GM21717 (cell line): ENCODE data around the gene NLGN1.
"Not testable (repeated sequence)": the region's sequence is repeated elsewhere in the genome, so short reads cannot be mapped to it uniquely, and the experiment has no call there.

ENCODE experiments used
- ATAC-seq: cut with Tn5 transposase; IDR thresholded peaks from one replicate; pipeline ENCODE4 v1.9.1; 2021; ENCODE audit warnings: mild to moderate bottlenecking, moderate library complexity; ENCODE audit not compliant: unreplicated experiment

NLGN1 gene

DNA sequence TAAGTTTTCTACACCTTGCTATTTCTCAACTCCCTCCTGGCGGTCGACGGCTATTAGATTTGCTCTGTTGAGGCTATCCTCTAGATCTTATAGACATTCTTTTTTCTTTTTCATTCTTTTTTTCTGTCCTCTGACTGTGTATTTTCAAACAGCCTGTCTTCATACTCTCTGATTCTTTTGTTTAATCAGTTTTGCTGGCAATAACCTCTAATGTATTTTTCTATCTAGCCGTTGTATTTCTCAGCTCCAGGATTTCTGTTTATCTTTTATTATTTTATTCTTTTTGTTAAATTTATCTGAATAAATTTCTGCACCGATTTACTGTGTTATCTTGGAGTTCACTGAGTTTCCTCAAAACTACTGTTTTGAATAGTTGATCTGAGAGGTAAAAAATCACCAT is 31.5 kb downstream of the NLGN1 start:
- ATAC-seq, result no peak

DNA sequence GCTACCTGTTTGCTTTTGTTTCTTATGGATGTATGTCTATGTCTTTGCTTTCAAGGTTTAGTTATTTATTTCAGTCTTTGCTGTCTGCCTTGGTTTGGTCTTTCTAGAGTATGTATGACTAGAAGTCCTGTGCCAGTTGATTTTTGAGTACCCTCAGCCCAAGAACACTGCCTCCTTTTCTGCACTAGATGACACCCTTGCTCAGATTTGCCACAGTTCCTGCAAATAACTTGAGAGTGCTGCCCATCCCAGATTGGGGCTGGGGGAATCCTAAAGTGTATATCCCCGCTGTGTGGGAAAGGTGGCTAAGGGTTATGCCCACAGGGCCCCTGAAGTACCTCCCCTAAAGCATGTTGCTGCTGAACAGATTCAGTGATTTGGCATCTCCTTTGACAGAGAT is 32.0 kb downstream of the NLGN1 start:
- no peak for ATAC-seq

DNA sequence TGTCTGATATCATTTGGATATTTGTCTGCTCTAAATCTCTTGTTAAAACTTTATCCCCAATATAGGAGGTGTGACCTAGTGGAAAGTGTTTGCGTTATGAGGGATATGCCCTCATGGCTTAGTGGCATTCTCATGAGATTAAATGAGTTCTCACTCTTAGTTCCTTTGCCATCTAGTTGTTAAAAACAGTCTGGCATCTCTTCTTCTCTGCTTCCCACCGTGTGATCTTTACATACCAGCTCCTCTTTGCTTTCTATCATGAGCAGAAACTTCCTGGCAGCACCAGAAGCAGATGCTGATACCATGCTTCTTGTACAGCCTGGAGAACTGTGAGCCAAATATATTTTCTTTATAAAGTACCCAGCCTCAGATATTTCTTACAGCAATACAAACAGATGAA is 33.0 kb downstream of the NLGN1 start:
- ATAC-seq, result no peak

DNA sequence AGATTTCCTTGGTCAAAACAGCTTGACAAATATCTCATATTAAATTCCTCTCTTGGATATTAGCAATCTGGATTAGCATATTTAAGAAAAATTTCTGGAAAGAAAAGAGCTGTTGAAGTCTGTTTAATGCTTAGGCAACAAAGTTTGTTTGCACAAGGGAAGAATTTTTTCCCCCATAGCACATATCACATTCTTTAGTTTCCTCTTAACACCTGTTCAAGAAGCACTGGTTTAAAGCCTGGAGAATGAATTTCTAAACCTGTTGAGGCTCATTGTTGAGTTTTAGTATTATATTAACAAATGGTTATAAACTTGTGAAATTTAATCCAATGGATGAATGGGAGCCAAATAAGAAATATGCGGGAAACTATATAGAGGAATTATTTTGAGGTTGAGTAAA is 41.5 kb downstream of the NLGN1 start:
- ATAC-seq, result no peak

DNA sequence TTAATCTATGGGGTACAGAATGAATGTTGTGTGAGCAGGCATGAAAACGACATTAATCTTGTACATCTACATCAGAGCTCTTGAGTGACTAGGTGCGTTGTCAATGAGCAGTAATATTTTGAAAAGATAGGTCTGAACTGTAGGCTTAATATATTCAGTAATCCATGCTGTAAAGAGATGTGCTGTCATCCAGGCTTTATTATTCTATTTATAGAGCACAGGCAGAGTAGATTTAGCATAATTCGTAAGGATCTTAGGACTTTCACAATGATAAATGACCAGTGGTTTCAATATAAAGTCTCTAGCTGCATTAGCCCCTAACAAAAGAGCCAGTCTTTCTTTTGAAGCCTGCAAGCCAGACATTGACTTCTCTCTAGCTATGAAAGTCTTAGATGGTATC is 43.0 kb downstream of the NLGN1 start:
- ATAC-seq, result no peak

DNA sequence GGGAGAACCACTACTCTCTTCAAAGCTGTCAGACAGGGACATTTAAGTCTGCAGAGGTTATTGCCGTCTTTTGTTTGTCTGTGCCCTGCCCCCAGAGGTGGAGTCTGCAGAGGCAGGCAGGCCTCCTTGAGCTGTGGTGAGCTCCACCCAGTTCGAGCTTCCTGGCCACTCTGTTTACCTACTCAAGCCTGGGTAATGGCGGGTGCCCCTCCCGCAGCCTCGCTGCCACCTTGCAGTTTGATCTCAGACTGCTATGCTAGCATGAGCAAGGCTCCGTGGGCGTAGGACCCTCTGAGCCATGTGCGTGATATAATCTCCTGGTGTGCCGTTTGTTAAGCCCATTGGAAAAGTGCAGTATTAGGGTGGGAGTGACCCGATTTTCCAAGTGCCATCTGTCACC is 54.0 kb downstream of the NLGN1 start:
- ATAC-seq, result not testable (repeated sequence)

DNA sequence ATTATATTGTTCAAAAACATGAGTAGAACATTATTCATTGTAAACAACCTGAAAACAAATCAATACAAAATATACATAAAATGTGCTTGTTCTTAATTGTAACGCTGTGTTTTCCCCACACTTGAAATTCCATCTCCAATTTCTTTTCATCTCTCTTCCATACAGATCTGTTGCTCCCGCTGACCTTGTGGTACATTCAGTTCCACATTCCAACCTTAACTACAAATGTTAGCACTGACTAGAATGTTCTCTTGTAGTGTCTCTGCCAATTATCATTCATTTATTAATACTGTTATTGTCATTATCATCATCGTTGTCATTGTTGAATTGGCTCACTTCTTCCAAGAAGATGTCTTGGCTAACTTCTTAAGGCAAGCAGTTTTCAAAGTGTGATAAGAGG is 65.7 kb downstream of the NLGN1 start:
- ATAC-seq, result no peak

DNA sequence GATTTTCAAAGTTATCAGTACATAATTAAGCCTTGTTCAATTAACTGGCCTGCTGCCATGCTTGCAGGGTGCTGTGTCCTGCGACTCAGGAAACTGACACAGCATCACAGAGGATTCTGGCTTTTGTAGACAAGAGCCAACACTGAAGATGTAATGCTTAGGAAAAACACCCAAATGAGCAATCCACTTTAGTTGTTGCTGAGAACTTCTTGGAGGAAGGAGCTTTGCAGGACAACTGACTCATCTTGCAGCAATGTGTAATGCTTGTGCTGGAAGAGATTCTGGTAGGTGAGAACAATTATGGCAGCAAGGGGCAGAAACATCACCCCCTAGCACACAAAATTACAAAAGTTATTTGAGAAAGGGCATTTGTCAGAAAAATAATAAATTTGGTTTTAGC is 67.6 kb downstream of the NLGN1 start:
- ATAC-seq, result no peak

DNA sequence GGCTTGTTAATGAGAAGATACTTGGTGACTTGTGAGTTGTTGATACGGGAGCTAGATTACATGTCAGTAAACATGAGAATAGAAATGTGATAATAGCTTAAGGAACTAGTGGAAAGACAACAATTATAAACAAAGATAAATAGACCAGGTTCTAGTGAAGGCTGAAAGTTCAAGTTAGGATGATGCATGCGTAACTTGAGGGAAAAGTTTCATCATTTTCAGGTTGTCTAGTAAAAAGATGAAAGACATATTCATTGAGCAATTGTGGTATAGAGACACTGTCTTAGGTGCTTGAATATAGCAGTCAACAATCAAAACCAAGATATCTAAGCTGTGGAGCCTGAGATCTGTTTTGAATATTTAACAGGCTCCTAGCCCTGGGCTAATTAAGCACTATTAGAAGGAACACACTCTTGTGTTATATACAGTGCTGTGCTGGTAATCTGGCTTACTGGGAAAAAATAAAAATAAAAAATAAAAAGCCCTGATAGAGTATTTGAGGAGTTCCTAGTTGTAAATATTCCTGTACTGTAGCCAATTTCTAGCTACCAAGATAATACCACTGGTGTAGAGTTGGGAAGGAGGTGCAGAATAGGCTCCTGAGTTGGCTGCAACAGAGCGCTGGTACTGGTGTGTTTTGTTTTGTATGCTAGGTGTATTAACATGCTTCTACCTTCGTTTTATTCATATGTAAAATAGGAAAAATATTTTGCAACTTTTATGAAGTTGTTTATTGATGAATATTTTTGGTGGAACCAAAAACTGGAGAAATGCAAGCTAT is 68.5 kb downstream of the NLGN1 start:
- no peak for ATAC-seq

DNA sequence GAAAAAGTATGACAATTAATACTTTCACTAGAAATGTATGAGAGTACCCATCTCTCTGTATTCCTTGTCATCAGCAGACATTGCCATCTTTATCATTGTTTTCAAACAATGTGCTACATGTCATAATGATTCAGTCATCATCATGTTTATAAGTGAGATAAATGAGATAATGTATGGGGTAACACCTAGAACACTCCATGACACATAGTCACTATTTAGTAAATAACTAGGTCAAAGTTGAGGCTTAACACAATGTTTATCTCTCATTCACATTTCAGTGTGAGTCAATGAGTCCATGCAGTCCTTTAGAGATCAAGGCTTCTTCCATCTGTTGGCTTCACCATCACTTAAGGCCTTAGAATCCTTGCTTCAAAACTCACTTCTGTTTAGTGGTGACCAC is 70.0 kb downstream of the NLGN1 start:
- ATAC-seq, result no peak

DNA sequence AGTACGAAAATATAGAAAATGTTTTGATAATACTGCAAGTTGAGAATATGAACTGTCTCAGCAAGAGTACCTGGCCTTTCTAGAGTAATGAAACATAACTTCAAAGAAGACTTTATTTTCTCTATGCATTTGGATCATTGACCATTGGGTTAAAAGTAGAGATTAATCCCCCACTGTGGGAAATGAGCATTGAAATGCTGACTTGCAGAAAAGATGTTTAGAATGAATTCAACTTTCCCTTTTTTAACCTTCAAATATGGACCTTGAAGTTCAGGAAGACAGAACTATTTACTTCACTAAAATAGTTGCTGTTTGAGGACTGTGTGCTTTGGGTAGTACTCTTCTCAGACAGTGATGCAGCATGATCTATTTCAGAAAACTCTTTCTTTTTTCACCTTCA is 75.7 kb downstream of the NLGN1 start:
- no peak for ATAC-seq

DNA sequence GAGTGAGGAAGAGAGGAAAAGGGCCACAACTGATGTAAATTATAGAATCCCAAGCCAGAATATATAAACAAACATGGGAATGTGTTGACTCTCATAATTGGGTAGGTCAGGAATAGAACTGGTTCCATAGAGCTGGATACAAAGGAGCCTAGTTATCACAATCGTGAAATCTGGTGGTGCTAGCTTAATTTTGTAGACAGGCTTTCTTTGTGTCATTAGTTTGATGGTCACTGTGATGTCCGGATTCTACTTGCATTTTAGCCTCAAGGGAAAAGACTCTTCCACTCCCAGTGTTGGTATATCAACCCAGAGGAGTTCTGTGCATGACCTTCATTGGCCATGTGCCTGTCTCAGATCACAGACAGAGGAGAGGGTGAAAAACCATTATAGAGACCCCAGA is 81.8 kb downstream of the NLGN1 start:
- ATAC-seq, result no peak

DNA sequence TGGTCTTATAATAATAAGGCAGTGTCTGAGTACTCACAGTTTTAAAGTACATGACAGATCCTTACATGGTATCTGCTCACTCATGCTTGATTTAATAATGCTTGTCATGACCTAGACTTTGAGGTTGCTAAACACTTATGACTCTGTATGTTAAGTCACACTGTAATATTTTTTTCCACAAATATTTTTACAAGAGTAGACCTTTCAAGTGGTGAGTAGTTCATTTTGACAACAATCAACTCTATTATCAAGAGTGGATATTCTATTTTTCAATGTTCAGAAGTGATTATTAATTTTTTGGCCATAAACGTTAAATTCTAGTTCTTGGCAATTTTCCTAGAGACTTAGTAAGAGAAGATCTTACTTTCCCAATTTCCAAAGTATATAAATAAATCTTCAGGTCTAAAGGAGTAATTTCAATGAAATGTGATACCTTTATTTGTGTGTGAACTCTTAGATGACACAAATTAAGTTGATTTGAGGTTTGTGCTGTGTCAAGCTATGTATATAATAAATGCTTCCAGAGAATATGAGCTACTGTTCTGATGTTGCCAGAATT is 104.5 kb downstream of the NLGN1 start:
- ATAC-seq, result no peak

DNA sequence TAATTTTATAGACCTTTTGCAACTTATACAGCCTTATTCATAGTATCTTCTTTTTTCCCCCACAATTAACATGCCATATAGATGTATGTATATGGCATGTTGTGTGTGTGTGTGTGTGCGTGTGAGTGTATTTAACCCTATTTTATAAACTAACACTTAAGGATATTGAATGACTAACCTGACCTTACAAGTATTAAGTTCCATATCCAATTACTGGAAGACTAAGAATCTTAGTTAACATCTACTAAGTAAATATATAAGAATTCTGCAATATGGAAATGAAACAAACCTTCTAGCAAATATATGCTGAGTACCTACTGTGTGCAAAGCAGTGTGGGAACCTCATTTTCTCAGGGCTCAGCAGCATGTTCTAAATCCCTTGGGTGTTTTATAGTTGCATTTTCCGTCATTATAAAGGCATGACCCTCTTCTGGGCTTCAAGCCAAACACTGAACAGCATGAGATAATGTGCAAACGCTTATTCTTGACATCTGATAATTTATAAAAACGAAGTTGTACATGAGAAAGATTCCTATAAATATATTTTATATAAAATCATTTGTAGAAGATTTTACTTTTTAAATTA is 105.5 kb downstream of the NLGN1 start:
- ATAC-seq, result no peak

DNA sequence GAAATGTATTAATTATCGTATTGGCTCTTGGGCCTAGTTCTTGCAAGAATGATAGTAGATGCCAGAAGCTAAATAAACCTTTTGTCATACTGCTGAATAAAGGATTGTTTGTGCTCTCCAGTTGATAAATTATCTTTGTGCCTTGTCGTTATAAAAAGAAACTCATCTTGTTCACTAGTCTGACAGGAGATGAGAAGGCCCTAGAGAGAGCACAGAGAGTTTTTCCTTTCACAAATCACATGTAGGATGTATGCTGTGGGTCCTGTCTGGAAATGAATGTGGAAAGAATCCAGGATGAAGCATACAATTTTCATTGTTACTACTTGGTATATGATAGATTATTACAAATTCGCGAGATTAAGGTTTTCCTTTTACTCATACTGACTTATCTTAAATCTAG is 113.0 kb downstream of the NLGN1 start:
- no peak for ATAC-seq

DNA sequence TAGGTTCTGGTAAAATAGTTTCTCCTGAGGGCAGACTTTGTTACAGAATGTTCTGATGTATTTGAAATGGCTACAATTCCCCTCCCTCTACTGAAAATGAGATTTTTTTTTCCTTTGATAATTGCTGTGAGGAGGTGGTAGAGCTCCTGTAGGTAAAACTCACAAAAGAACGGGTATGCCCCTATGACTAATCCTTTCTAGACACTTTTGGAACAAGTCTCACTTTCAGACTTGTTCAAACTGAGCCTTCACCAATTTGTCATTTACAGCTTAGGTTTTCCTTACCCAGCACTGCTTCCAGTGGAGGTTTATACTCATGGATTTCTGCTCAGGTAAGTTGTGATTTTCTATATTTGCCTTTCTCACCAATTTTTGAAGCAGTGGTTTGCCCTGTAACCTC is 115.6 kb downstream of the NLGN1 start:
- ATAC-seq, result peak; percentile 82

DNA sequence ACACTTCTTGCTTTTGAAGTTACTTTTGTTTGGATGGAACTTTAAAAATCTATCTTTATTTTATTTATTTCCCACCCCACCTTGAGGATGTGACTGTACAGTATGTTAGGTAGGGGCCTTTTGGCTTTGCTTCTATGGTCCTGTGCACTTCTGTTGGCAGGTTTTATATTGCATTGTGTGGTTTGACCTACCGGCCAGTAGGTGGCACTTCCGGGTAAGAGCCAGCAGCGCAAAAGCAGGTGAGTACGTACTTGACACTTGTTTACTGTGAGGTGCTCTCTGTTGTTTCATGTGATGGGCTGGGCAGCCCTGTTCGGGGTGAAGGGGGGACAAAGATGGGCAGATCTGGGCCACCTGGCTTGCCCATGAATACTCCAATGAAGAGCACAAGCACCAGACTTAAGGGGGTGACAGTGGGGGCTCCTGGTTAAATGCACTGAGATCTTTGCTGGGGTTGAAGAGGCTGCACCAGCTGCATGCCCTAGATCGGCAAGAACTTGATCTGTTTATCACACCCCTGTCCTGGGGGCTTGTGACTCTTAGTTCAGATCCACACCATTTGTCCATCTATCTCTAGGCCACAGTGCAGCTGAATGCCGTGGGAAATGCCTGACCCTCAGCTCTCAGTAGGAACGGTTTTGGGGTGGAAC is 131.6 kb downstream of the NLGN1 start:
- peak; percentile 99 for ATAC-seq

DNA sequence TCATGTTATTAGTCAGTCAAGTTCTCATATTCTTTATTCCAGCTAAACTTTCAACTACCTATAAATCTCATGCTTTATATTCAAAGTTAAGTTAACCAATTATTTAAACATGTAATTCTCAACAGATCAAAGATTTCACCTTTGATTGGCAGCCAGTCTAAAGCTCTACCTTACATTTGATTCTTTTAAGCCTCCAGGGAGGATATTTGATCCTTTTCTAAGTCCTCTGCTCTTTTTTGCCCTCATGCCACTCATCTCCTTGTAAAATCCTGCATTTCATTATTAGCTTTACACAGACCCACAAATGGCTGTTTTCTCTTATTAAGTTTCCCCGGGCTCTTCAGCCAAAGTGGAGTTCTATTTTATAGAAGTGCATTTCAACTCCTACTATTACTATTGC is 134.1 kb downstream of the NLGN1 start:
- ATAC-seq, result no peak

DNA sequence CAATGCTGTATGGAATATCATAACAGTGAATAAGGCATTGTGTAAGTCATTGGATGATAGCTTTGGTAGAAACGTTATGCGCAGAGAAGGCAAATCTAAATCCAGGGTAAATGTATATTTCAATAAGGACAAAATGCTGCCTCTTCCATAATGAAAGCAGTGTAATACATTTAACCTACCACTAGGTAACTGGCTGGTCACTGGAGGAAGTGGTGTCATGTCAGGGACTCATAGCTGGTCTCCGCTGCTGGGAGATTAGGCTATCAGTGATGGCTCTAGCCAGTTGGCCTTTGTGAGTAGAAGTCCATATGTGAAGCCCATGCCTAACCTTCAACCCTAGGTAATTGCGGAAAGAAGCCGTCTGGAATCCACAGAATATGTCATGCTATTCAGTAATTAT is 140.9 kb downstream of the NLGN1 start:
- ATAC-seq, result no peak

DNA sequence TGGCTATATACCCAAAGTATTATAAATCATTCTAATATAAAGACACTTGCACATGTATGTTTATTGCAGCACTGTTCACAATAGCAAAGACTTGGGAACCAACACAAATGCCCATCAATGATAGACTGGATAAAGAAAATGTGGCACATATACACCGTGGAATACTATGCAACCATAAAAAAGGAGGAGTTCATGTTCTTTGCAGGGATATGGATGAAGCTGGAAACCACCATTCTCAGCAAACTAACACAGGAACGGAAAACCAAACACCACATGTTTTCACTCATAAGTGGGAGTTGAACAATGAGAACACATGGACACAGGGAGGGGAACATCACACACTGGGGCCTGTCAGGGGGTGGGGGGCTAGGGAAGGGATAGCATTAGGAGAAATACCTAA is 148.0 kb downstream of the NLGN1 start:
- ATAC-seq, result not testable (repeated sequence)

DNA sequence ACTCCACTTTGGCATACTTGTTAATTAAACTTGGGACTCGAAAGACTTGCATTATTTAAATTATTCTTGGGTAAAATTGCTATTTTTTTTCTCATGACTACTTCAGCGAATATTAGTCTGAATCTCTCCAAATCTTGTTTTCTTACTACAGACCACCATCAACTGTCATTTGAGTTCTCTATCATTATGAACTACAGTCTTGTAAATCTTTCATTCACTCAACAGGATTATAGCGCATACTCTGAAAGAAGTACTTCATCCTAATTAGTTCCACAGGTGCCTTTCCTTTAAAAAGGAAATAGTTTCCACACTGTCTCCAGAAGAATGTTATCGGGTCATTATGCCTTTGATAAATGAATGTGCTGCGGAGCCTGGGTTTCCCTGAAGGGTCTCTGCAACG is 149.5 kb downstream of the NLGN1 start:
- ATAC-seq, result no peak

DNA sequence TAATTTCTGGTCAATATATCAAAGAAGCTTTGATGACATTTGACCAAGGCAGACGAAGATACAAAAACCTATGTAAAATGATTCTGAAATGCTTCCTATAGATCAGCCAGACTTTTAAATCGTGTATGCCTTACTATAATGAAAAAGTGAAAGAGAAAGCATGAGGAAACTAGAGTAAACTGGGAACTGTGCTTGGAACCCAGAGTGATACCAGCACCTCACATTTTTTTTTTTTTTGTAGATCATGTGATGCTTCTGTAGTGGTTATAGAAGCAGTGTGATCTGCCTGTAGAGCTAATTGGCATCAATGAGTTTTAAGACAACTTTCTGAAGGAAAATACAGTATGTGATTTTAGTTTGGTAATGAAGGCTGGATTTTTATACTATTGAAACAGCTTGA is 150.7 kb downstream of the NLGN1 start:
- peak; percentile 72 for ATAC-seq
